Duodenal mucosa (tissue), 2 donors: ENCODE results near the gene TBRG1.

Source experiments
- H3K27ac ChIP-seq: one replicate; pipeline ENCODE4 v1.7.0; 2013; ENCODE audit warnings: low read depth, low read length
- H3K27me3 ChIP-seq, 2 donors: one replicate each; pipeline ENCODE4 v1.7.0; 2013; ENCODE audit warnings: low read length in 2 of 2, control low read depth in 1 of 2; ENCODE audit not compliant: insufficient read depth in 2 of 2, control insufficient read depth in 1 of 2
- H3K36me3 ChIP-seq, 2 donors: one replicate each; pipeline ENCODE4 v1.7.0; 2013; ENCODE audit warnings: low read length in 2 of 2, control low read depth in 1 of 2; ENCODE audit not compliant: insufficient read depth in 2 of 2, control insufficient read depth in 1 of 2
- H3K4me1 ChIP-seq, 2 donors: one replicate each; pipeline ENCODE4 v1.7.0; 2013; ENCODE audit warnings: low read length in 2 of 2, control low read depth in 1 of 2; ENCODE audit not compliant: insufficient read depth in 2 of 2, control insufficient read depth in 1 of 2
- H3K4me3 ChIP-seq, 2 donors: one replicate each; pipeline ENCODE4 v1.7.0; 2013; ENCODE audit warnings: low read length in 2 of 2, low read depth in 1 of 2
- H3K9ac ChIP-seq, 2 donors: one replicate each; pipeline ENCODE4 v1.7.0; 2013; ENCODE audit warnings: low read length in 2 of 2, low read depth in 1 of 2
- H3K9me3 ChIP-seq, 2 donors: one replicate each; pipeline ENCODE4 v1.7.0; 2013; ENCODE audit warnings: low read length in 2 of 2, control low read depth in 1 of 2; ENCODE audit not compliant: control insufficient read depth in 1 of 2

Gene TBRG1

DNA sequence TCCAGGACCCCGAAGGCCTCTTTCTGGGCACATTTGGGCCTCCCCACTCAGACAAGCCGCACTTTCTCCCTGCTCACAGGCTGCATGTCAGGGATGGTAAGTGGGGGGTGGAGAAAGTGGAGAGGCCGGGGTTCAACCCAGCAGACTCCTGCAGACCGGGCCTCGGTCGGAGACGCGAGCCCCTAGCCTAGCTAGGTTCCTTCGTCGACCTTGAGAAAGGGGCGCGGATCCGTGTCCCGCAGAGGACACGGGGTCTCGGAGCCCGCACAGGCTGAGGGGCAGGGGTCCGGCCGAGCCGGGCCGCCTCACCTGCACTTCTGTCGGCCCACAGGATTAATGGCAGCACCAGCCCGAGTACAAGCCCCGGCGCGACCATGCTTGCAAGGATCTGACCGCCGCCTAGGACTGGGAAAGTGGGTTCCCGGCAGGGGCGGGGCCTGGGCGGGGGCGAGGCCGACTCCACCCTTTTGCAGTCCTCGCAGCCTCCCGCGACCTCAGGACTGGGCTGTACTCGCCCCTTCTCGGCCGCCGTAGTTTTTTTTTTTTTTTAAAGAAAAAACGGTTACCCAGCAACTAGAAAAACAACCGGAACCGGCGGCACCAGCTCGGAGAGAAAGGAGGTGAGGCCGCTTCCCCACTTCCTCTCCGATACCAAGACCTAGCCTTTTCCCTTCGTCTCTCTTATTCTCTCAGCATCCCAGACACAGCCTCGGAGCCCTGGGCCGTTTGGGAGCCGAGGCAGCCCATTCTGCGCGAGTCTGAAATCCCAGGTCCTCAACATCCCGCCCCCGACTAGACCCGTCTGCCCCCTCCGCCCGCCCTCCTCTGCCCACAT is 50.9 kb downstream of the TBRG1 start, which contains the start of the genes SIAE and SPA17:
Gene SIAE, minus strand, starts transcription at position 407 of the 835 bp plus-strand sequence. Its CDS starts 31 bp downstream, at position 376.
Gene SPA17, plus strand, starts transcription at position 572 of the 835 bp plus-strand sequence. CDS start 1,361 bp downstream, outside the sequence.
- H3K4me3 ChIP-seq, result peak within 1 kb of the TSS; percentile 86 to 89
- no peaks in the 10 kb centered on the region for H3K36me3 ChIP-seq
- H3K27me3 ChIP-seq, result no peaks in the 10 kb centered on the region
- H3K4me1 ChIP-seq, result peaks cover 12 to 16% of the 10 kb centered on the region in 2 donors
- no peaks in the 10 kb centered on the region for H3K9me3 ChIP-seq
- peak within 1 kb of the TSS; percentile 87 to 93 for H3K9ac ChIP-seq
- peak within 1 kb of the TSS; percentile 85 for H3K27ac ChIP-seq

- Histone ChIP-seq H3K27me3 (no peaks in the 10 kb centered on the region), H3K4me3 (peak overlapping the region; percentile 86 to 89), H3K36me3 (no peaks in the 10 kb centered on the region), H3K4me1 (peaks cover 12 to 16% of the 10 kb centered on the region in 2 donors), H3K9ac (peak overlapping the region in 1 of 2 donors; percentile 41), H3K27ac (peak overlapping the region; percentile 28), H3K9me3 (no peaks in the 10 kb centered on the region)
Measured at GRCh38 chr11:124674168-124674517, 51.5 kb downstream of the TBRG1 start.

DNA sequence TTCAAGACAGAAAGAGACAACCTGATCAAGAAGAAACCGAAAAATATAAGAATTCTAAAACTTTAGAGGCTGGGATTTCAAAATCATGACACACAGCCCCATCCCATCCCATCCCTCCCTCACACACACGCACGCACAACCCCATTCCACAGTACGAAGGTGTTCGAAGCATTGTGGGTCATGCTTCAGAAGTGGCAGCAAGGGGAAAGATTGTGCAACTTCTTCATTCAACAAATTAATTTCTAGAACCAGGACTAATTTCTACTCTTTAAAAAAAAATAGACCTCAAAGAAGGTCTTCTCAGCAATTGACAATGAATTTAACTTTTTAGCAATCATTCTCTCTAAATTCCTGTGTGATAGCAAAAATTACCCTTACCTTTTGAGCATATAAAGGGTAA is 51.9 kb downstream of the TBRG1 start:
- peak overlapping the region; percentile 86 to 89 for H3K4me3 ChIP-seq
- H3K9me3 ChIP-seq, result no peaks in the 10 kb centered on the region
- no peak overlapping the region for H3K27ac ChIP-seq
- H3K4me1 ChIP-seq, result peaks cover 12 to 16% of the 10 kb centered on the region in 2 donors
- H3K36me3 ChIP-seq, result no peaks in the 10 kb centered on the region
- no peaks in the 10 kb centered on the region for H3K27me3 ChIP-seq
- no peak overlapping the region for H3K9ac ChIP-seq

- Histone ChIP-seq H3K9ac (no peak overlapping the region), H3K9me3 (no peaks in the 10 kb centered on the region), H3K27me3 (no peaks in the 10 kb centered on the region), H3K4me1 (peaks cover 12 to 16% of the 10 kb centered on the region in 2 donors), H3K36me3 (no peaks in the 10 kb centered on the region), H3K27ac (no peak overlapping the region), H3K4me3 (no peak overlapping the region)
Measured at GRCh38 chr11:124676386-124676785, 53.7 kb downstream of the TBRG1 start.

GRCh38 chr11:124678416-124678815 is 55.8 kb downstream of the TBRG1 start:
- H3K36me3 ChIP-seq, result no peaks in the 10 kb centered on the region
- H3K27ac ChIP-seq, result no peak overlapping the region
- no peak overlapping the region for H3K4me3 ChIP-seq
- H3K9me3 ChIP-seq, result peaks cover 4 to 7% of the 10 kb centered on the region in 2 donors
- H3K27me3 ChIP-seq, result no peaks in the 10 kb centered on the region
- H3K4me1 ChIP-seq, result peaks cover 3 to 6% of the 10 kb centered on the region in 2 donors
- H3K9ac ChIP-seq, result no peak overlapping the region

DNA sequence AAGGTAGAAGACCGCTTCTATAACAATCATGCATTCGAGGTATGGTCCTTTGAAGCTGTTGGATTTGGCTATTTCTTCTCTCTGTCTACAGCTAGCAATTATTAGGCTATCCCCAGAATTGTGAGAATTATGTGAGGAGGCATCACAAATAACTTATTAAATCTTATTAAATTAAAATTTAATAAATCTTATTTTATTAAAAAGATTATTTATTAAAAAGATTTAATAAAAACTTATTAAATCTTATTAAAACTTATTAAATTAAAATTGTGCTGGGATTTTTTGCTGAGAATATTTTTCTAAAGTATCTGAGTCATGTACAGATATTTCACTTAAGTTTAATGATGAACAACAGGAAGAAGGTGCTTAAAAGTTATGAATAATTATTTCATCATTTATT is 58.8 kb downstream of the TBRG1 start:
- Histone ChIP-seq H3K9me3 (peaks cover 7 to 8% of the 10 kb centered on the region in 2 donors), H3K27ac (no peak overlapping the region), H3K9ac (no peak overlapping the region), H3K36me3 (no peaks in the 10 kb centered on the region), H3K4me3 (no peak overlapping the region), H3K4me1 (no peaks in the 10 kb centered on the region), H3K27me3 (no peaks in the 10 kb centered on the region)

- peaks cover 7 to 8% of the 10 kb centered on the region in 2 donors for H3K9me3 ChIP-seq
- H3K27me3 ChIP-seq, result no peaks in the 10 kb centered on the region
- no peak overlapping the region for H3K27ac ChIP-seq
Measured at GRCh38 chr11:124682443-124682842, 59.8 kb downstream of the TBRG1 start.

More at GRCh38 chr11:124682443-124682842, 59.8 kb downstream of the TBRG1 start:
- no peaks in the 10 kb centered on the region for H3K36me3 ChIP-seq
- no peak overlapping the region for H3K4me3 ChIP-seq
- H3K4me1 ChIP-seq, result no peaks in the 10 kb centered on the region
- no peak overlapping the region for H3K9ac ChIP-seq
